Activated naive CD4-positive, alpha-beta T cell treated with anti-CD3 and anti-CD28 coated beads, Interleukin-2, amount 50 U/mL, for 16 hours (primary cell): ENCODE measurements around the gene ACAA2.

Experiments
- DNase-seq: peaks from one replicate; pipeline ENCODE4 v3.0.0-alpha.2; 2020

ACAA2 gene

GRCh38 chr18:49764032-49764431 is 49.3 kb downstream of the ACAA2 start:
- DNase-seq: no peak

DNA sequence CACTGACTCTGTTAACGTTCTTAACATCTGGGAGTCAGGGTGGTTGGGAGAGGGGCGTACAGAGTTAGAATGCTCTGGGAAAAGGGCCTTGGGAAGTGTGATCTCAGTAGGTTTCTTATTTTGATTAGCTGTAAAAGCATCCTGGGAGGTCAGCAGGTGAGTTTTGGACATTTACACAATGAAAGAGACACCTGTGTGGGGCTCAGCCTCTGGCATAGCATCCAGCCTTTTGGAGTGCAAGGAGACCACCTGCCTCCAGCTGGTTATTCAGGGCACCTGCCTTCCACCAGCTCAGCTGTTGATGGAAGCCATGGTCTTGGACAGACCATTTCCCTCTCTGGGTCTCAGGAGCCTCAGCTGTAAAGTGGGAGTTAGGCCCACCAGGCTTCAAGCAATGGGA is 49.7 kb downstream of the ACAA2 start:
- DNase-seq: no peak

DNA sequence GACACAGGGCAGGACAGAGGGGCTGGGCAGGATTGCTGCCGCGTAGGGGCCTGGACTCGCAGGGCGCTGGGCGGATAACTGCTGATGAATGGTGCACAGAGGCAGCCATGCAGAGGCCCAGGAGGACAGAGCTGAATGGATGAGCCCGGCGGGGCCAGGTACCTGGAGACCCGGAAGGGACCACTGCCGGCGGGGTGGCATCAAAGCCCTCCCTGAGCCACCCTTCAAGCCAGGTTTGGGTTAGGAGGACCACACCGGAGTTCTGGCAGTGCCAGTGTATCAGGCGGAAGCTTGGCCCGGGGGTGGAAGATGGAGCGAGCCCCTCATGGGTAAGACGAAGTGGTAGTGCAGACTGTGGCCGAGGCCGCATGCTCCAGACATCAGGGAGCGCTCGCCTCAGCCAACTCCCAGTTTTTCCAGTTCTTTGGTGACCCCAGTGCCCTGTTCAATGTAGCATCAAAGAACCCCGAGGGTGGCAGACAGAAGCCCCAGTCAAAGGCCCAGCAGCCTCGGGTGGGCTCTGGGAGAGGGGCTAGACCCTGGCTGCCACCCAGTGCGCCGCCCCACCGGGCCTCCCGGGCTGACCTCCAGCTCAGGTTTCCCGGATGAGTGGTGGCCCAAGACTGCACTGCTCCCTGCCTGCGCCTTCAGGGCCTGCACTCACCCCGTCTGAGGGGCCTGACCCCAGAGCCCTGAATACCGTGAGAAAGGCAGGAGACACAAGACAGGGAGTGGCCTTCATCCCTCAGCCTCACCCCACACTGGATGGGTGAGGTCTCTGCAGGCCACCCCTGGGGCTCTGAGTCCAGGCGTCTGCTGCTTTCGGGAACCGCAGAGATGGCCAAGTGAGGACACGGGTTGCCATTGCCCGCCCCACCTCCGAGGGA is 50.9 kb downstream of the ACAA2 start:
- DNase-seq: no peak

DNA sequence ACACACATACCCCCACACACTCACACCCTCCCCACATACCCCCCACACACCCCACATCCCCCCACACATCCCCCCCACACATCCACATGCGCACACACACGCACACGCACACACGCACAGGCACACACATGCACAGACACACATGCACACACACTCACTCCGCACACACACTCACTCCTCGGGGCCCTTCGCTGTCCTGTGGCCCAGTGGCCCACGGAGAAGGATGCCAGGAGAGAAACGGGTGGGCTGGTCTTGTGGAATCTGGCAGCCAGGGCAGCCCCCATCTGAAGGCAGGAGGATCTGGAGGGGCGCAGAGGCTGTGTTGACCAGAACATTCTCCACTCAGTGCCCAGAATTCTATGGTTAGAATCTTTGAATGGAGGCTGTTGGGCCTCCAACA is 51.6 kb downstream of the ACAA2 start:
- no peak for DNase-seq

- no peak for DNase-seq
These were observed 55.1 kb downstream of the ACAA2 start for GRCh38 chr18:49758263-49758610.

DNA sequence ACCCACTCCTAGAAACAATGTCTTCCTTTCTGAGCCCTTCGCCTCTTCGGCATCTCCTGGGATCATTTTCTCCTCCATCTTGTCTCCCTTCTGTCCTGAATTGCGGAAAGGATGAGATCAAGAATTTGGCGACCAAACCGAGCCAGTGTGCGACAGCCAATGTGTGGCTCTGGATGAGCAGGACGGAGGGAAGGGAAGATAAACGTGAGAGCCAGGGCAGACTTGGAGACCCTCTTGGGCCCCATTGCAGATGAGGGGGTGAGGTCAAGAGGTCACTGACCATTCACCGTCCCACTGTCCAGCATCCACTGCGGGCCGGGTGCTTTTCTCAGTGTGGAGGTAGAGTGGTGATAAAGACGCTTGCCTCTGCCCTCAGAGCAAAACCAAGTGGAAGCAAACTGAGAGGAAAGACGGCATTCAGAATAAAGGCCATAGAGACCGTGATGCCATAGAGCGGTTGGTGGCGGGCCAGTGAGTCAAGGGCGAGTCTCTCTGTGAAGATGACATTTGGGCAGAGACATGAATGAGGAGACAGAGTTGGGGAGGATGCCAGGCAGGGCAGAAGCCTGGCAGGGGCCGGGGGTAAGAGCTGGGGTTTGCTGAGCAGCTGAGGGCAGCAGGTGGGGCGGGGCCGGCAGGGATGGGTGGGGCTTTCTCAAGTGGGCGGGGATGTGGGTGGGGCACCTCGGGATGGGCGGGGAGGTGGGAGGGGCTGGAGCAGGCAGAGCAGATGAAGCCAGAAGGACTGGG is 55.6 kb downstream of the ACAA2 start:
- no peak for DNase-seq

- no peak for DNase-seq
These were observed 56.5 kb downstream of the ACAA2 start for GRCh38 chr18:49756671-49757362.

DNA sequence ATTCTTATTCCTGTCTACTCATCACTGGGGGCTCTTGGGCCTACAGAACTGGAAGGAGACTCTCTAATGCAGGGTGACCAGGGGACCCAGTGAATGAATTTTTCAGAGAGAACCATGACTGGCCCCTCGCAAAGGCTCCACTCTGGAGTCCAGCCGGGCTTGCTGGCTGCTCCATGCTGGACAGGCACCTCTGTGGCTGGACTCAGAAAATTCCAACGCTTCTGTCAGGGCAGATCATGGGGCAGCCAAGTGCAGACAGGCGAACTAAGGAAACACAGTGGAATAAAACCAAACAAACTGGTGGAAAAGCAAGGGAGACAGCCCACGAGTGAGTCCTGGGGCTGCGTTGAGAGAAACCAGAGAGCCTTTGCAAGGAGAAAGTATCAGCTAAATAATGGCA is 57.2 kb downstream of the ACAA2 start:
- no peak for DNase-seq

- no peak for DNase-seq
These were observed 57.8 kb downstream of the ACAA2 start for GRCh38 chr18:49755489-49755888.

GRCh38 chr18:49754866-49755265 is 58.5 kb downstream of the ACAA2 start:
- DNase-seq: no peak

DNA sequence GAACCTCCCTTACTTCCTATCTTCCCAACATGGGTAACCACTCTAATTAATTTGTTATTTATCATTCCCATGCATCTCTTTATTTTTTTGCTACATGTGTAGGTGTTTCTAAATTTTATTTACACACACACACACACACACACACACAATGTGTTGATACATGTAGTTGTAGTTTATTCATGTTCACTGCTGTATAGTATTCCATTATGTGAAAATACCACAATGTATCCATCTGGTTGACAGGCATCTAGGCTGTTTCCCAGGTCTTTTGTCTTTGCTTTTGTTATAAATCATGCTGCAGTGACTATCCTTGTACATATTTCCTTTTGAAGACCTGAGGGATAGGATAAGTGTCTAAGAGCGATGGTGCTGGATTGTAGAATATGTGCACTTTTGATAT is 59.7 kb downstream of the ACAA2 start:
- DNase-seq: no peak

DNA sequence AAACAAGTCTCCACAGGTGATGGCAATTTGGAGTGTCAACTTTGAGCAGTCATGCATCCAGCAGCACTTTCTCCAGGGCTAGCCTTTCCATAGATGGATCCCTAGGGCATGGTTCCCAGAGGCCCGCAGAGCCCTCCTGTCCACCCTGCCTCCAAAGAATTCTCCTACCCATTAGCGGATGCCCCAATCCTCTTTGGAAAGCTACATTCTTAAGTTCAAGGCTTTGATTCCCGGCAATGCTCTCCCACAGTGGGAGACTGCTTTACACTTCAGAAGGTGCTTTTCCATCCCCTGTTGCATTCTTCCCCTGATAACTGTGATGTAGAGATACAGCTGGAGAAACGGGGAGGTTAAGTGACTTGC is 61.3 kb downstream of the ACAA2 start:
- no peak for DNase-seq

- no peak for DNase-seq
These were observed 61.8 kb downstream of the ACAA2 start for GRCh38 chr18:49751427-49752094.

- DNase-seq: no peak
These were observed 63.8 kb downstream of the ACAA2 start for GRCh38 chr18:49749563-49749962.

- no peak for DNase-seq
These were observed 65.5 kb downstream of the ACAA2 start for GRCh38 chr18:49747876-49748275.

GRCh38 chr18:49745045-49746014 is 68.0 kb downstream of the ACAA2 start:
- DNase-seq: no peak

DNA sequence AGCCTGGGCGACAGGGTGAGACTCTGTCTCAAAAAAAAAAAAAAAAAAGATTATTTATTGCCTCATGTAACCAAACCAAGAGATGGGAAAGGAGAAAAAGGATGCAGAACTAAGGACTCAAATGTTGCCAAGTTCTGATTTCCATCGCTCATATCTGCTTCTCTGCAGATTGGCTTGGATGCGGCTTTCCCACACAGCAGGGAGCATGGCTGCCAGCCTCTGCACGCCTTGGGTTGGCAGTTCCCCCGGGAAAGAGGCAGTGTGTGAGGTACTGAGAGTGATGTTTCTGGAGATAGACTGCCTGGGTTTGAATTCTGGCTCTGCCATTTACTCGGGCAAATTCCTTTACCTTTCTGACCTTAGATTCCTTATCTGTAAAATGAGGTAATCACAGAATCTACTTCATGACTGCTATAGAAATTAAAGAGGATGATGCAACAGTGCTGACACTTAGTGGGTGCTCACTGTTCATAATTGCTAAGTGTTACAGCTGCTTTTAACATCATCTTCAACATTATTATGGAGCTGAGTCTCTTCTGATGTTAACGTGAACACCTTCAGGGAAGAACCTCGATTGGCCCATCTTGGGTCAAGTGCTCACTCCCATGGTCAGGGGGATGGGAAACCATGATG is 68.8 kb downstream of the ACAA2 start:
- no peak for DNase-seq

- no peak for DNase-seq
These were observed 70.2 kb downstream of the ACAA2 start for GRCh38 chr18:49743117-49743567.

- DNase-seq: no peak
These were observed 70.8 kb downstream of the ACAA2 start for GRCh38 chr18:49742316-49743116.

- no peak for DNase-seq
These were observed 74.1 kb downstream of the ACAA2 start for GRCh38 chr18:49739275-49739674.

DNA sequence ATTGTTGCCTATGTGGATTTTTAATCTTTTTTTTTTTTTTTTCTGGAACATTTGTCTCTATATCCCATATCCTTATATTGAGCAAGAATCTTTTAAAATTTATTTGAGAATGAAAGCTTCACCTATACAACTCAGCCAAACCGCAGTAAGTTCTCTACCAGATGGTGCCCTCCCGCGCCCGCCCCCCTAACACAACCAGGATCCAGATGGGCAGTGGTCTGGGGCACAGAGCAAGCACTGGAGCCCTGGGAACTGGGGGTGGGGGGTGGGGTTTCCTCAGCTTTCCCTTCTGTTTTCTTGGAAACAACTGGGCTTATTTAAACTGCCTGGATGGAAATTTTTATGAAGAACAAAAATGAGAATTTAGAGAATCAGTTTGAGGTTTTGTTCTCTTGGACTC is 74.6 kb downstream of the ACAA2 start:
- no peak for DNase-seq
